Fibroblast of lung (primary cell): ENCODE measurements around the gene SLC25A25. TPM values are rescaled to one million over a fixed set of nuclear protein-coding genes. Genes with fewer than 3 reads are reported as not detected.
"Not testable (repeated sequence)": the region's sequence is repeated elsewhere in the genome, so short reads cannot be mapped to it uniquely, and the experiment has no call there.

Source experiments
- DNase-seq, 2 donors: peaks; one replicate each; pipeline versions ENCODE4 v3.0.0 to v3.0.0-alpha.2; 2010; ENCODE audit warnings: low read depth in 2 of 2
- H2AFZ ChIP-seq: 2 replicates; pipeline ENCODE4 v1.5.1; 2012; ENCODE audit warnings: low read length, control low read depth, inconsistent platforms
- H3K27ac ChIP-seq: 2 replicates; pipeline ENCODE4 v1.5.1; 2011; ENCODE audit warnings: low read length, control low read depth; ENCODE audit not compliant: insufficient read depth
- H3K27me3 ChIP-seq: 2 replicates; pipeline ENCODE4 v1.5.1; 2011; ENCODE audit warnings: mild to moderate bottlenecking, low read length; ENCODE audit not compliant: control insufficient read depth, insufficient read depth
- H3K36me3 ChIP-seq: 2 replicates; pipeline ENCODE4 v1.5.1; 2011; ENCODE audit warnings: low read length; ENCODE audit not compliant: control insufficient read depth, insufficient read depth
- H3K4me1 ChIP-seq: 2 replicates; pipeline ENCODE4 v1.5.1; 2011; ENCODE audit warnings: low read length; ENCODE audit not compliant: control insufficient read depth, insufficient read depth; ENCODE audit errors: extremely low read depth
- H3K4me2 ChIP-seq: 2 replicates; pipeline ENCODE4 v1.5.1; 2011; ENCODE audit warnings: low read length, control low read depth; ENCODE audit not compliant: insufficient read depth; ENCODE audit errors: extremely low read depth
- H3K4me3 ChIP-seq, 4 experiments: fragments of 200-600 bp in 1 of 4; sonication (generic) in 1 of 4; replicated peaks in 1 of 4; 2 replicates each; pipeline ENCODE4 v1.5.1; 2011 to 2016; ENCODE audit warnings: low read length in 4 of 4, low read depth in 3 of 4, mild to moderate bottlenecking in 3 of 4, control low read depth in 2 of 4, inconsistent platforms in 1 of 4, mixed read lengths in 1 of 4; ENCODE audit not compliant: insufficient read depth in 1 of 4; ENCODE audit errors: control extremely low read depth in 1 of 4
- H3K79me2 ChIP-seq: 2 replicates; pipeline ENCODE4 v1.5.1; 2012; ENCODE audit warnings: mild to moderate bottlenecking, low read length, inconsistent platforms; ENCODE audit not compliant: control insufficient read depth, insufficient read depth
- H3K9ac ChIP-seq: 2 replicates; pipeline ENCODE4 v1.5.1; 2011; ENCODE audit warnings: mild to moderate bottlenecking, low read length, control low read depth; ENCODE audit not compliant: insufficient read depth
- H3K9me3 ChIP-seq: 2 replicates; pipeline ENCODE4 v1.5.1; 2012; ENCODE audit warnings: low read depth, low read length; ENCODE audit not compliant: control insufficient read depth, insufficient read depth
- H4K20me1 ChIP-seq: 2 replicates; pipeline ENCODE4 v1.5.1; 2011; ENCODE audit warnings: low read length; ENCODE audit not compliant: control insufficient read depth, insufficient read depth; ENCODE audit errors: extremely low read depth
- EZH2 ChIP-seq: IDR thresholded peaks from 2 replicates; pipeline ENCODE4 v1.5.1; 2012; ENCODE audit warnings: low read length, control low read depth, mild to moderate bottlenecking; ENCODE audit errors: missing control alignments
- polyA plus RNA-seq, 2 donors: library from polyadenylated mRNA; depleted of rRNA in 1 of 2; stranded (reverse) in 1 of 2; unstranded in 1 of 2; fragments of >200 nt; gene quantifications; 2 replicates each; pipeline ENCODE4 v1.2.1, GENCODE V29; 2011 to 2012; ENCODE audit warnings: missing spikeins in 1 of 2
- total RNA-seq: library from RNA; depleted of rRNA; stranded (reverse); fragments of >200 nt; gene quantifications from 2 replicates; pipeline ENCODE4 v1.2.1, GENCODE V29; 2014
- TF ChIP-seq, protein P1 (sequence below), 2 donors: IDR thresholded peaks in 1 of 2; conservative IDR thresholded peaks in 1 of 2; 1 replicate in 1 of 2; 2 replicates in 1 of 2; pipeline ENCODE4 v1.5.1; 2011 to 2012; ENCODE audit warnings: low read length in 2 of 2, control low read depth in 1 of 2, inconsistent platforms in 1 of 2, low read depth in 1 of 2, mild to moderate bottlenecking in 1 of 2

SLC25A25 gene
- total and polyA plus RNA-seq, 2 donors (not counting 1 experiment from before 2014, with no cell fraction given) = 14.0 to 30.7 TPM

DNA sequence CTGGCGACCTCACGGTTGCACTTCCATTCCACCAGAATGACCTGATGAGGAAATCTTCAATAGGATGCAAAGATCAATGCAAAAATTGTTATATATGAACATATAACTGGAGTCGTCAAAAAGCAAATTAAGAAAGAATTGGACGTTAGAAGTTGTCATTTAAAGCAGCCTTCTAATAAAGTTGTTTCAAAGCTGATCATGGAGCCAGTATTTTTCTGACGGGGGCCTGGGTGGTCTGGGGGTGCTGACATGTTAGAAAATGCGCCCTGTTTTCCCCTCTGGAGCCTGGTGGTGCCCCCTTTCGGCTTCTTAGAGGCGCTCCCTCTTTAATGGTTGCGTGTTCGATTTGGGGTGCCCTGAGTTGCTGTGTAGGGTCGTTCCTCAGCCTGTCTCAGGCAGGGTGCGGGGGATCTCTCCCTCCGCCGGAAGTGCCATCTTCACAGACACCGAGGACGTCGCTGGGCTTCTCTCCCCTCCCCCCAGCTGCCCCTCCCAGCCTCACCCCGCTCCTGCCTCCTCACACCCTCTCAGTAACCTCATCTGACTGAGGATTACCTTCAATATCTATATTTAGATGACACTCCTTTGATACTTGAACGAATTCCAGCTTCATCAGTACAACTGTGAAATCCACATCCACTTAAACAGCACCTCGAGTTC, 41.1 kb downstream of the SLC25A25 start:
- Histone ChIP-seq H2AFZ (no peak overlapping the region), H3K36me3 (peaks cover 27% of the 10 kb centered on the region), H3K79me2 (no peaks in the 10 kb centered on the region), H3K9ac (no peak overlapping the region), H3K27ac (no peak overlapping the region), H3K4me3 (no peak overlapping the region), H3K9me3 (no peaks in the 10 kb centered on the region), H3K4me2 (no peak overlapping the region), H3K27me3 (no peaks in the 10 kb centered on the region), H4K20me1 (no peaks in the 10 kb centered on the region), H3K4me1 (no peaks in the 10 kb centered on the region)
- TF ChIP-seq EZH2 = no peak
- TF ChIP-seq, protein P1, sequence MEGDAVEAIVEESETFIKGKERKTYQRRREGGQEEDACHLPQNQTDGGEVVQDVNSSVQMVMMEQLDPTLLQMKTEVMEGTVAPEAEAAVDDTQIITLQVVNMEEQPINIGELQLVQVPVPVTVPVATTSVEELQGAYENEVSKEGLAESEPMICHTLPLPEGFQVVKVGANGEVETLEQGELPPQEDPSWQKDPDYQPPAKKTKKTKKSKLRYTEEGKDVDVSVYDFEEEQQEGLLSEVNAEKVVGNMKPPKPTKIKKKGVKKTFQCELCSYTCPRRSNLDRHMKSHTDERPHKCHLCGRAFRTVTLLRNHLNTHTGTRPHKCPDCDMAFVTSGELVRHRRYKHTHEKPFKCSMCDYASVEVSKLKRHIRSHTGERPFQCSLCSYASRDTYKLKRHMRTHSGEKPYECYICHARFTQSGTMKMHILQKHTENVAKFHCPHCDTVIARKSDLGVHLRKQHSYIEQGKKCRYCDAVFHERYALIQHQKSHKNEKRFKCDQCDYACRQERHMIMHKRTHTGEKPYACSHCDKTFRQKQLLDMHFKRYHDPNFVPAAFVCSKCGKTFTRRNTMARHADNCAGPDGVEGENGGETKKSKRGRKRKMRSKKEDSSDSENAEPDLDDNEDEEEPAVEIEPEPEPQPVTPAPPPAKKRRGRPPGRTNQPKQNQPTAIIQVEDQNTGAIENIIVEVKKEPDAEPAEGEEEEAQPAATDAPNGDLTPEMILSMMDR (conservative IDR thresholded peaks at IDR 0.05 in 1 of 2, IDR thresholded peaks at IDR 0.05 in 1 of 2; ENCODE audit: low read depth in 1 of 2, low read length in 2 of 2) = no peak
- no peak for DNase-seq

DNA sequence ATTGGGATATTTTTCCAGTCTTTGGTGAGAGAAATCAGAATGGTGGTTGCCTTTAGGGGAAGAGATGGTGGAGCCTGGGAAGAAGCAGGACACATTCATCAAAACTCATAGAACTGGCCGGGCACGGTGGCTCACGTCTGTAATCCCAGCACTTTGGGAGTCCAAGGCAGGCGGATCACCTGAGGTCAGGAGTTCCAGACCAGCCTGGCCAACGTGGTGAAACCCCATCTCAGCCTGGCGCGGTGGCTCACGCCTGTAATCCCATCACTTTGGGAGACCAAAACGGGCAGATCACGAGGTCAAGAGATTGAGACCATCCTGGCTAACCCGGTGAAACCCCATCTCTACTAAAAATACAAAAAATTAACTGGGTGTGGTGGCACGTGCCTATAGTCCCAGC, 43.7 kb downstream of the SLC25A25 start:
- H3K79me2 ChIP-seq, H3K9ac ChIP-seq, H3K4me3 ChIP-seq, DNase-seq, H3K4me1 ChIP-seq, H3K27ac ChIP-seq, H3K4me2 ChIP-seq, H3K27me3 ChIP-seq, H4K20me1 ChIP-seq, H3K9me3 ChIP-seq, H2AFZ ChIP-seq: not testable (repeated sequence)
- H3K36me3 ChIP-seq = peaks cover 13% of the 10 kb centered on the region

DNA sequence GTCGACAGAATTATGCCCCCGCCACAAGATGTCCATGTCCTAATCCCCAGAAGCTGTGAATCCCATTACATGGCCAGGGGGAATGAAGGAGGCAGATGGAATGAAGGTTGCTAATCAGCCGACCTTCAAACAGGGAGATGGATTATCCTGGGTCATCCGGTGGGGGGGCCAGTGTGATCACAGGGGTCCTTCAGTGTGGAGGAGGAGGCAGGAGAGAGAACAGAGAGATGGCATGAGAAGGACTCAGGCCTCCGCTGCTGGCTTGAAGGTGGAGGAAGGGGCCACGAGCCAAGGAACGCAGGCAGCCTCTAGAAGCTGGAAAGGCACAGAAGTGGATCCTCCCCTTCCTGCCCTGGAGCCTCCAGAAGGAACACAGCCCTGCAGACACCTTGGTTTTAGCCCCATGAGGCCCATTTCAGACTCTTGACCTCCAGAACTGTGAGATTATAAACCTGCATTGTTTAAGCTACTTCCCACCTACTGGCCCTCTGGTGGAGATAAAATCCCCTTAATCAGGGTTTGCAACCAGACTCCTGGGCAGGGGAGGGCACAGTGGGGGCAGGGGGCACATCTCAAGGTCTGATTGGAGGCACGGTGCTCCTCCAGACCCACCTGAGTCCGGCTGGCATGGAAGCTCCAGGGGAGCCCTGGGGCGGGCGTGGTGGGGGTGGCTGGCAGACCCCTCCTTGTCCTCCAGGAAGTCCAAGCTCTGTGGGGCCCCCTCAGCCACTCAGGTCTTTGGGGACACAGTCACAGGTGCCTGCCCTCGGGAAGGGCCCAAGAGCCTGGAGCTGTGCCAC, 45.7 kb downstream of the SLC25A25 start:
- Histone ChIP-seq H3K9ac (no peak overlapping the region), H4K20me1 (no peaks in the 10 kb centered on the region), H3K27me3 (no peaks in the 10 kb centered on the region), H3K4me2 (no peak overlapping the region), H3K9me3 (no peaks in the 10 kb centered on the region), H2AFZ (no peak overlapping the region), H3K36me3 (no peaks in the 10 kb centered on the region), H3K4me3 (no peak overlapping the region), H3K79me2 (no peaks in the 10 kb centered on the region), H3K4me1 (peaks cover 4% of the 10 kb centered on the region), H3K27ac (no peak overlapping the region)
- no peak for DNase-seq
- no peak for TF ChIP-seq EZH2
- TF ChIP-seq, protein P1 (conservative IDR thresholded peaks at IDR 0.05 in 1 of 2, IDR thresholded peaks at IDR 0.05 in 1 of 2; ENCODE audit: low read depth in 1 of 2, low read length in 2 of 2) = no peak
